Testis (tissue), 3 donors: ENCODE results near the gene MFAP3L. TPM values are rescaled to one million over a fixed set of nuclear protein-coding genes. Genes with fewer than 3 reads are reported as not detected.

Experiments
- DNase-seq: peaks from one replicate; pipeline ENCODE4 v3.0.0-alpha.2; 2019
- H3K27ac ChIP-seq, 2 donors: fragments of 200-600 bp; sonication (generic); one replicate each; pipeline ENCODE4 v1.5.1; 2019
- H3K27me3 ChIP-seq: fragments of 200-600 bp; sonication (generic); one replicate; pipeline ENCODE4 v1.5.1; 2019
- H3K36me3 ChIP-seq: fragments of 200-600 bp; sonication (generic); one replicate; pipeline ENCODE4 v1.5.1; 2017; ENCODE audit warnings: low read depth; ENCODE audit errors: missing control alignments
- H3K4me1 ChIP-seq: fragments of 200-600 bp; sonication (generic); one replicate; pipeline ENCODE4 v1.5.1; 2019
- H3K4me3 ChIP-seq, 2 donors: fragments of 200-600 bp; sonication (generic); one replicate each; pipeline ENCODE4 v1.5.1; 2017 to 2019
- H3K9me3 ChIP-seq: fragments of 200-600 bp; sonication (generic); one replicate; pipeline ENCODE4 v1.5.1; 2017
- POLR2A ChIP-seq: fragments of 450-650 bp; IDR thresholded peaks from one replicate; pipeline ENCODE4 v1.6.1; 2017; ENCODE audit warnings: antibody characterized with exemption, mild to moderate bottlenecking, moderate library complexity
- WGBS, 2 donors: methylation state at CpG; one replicate each; pipeline ENCODE4 v1.1.5; 2018; 5-methylcytosine and 5-hydroxymethylcytosine counted together
- intact Hi-C: fragments of 100-400 bp; cut with DNase I; formaldehyde crosslinking; loops from one replicate; pipeline ENCODE4 v1.15.1; 2023; ENCODE audit warnings: low total_unique reads
- polyA plus RNA-seq: library from polyadenylated mRNA; stranded (reverse); fragments of 350-450 nt; fragmentation: Illumina TruSeq; extraction: RNeasy Lipid Tissue Mini Kit (QIAGEN cat#74804); gene quantifications from one replicate; pipeline ENCODE4 v1.2.3, GENCODE V29; 2014; ENCODE audit warnings: low read depth, low replicate concordance; ENCODE audit not compliant: insufficient read depth
- total RNA-seq, 2 donors: library from RNA; depleted of rRNA; stranded (reverse); fragments of >200 nt; gene quantifications; one replicate each; pipeline ENCODE4 v1.2.3, GENCODE V29; 2016
- TF ChIP-seq, protein P1 (sequence below), 3 experiments: fragments of 450-650 bp in 2 of 3; fragments of 200-600 bp in 1 of 3; sonication (generic) in 1 of 3; IDR thresholded peaks; one replicate each; pipeline ENCODE4 v1.5.1; 2016 to 2019; ENCODE audit warnings: antibody characterized with exemption in 3 of 3, mild to moderate bottlenecking in 2 of 3, moderate library complexity in 1 of 3

The MFAP3L gene
- total and polyA plus RNA-seq, 3 donors from 2014 or later: 41.4 to 113 (median 78.6) TPM

DNA sequence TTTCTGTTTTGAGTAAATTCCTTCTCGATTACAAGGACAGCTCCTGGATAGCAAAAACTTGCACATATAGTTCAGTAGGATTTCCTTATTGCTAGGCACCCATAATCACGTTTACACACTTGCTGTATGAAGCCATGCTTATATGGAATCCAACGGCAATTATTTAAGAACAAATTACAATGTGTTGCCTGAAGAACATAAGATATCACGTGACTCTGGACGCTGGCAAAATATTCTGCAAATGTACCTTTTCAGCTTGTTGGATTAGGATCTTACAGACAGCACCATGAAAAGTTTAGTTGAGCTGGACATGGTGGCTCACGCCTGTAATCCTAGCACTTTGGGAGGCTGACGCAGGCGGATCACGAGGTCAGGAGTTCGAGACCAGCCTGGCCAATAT lies 17.4 kb downstream of the MFAP3L start:
- intact Hi-C loops: no loop called here
- 86 to 89% methylated on average over 10 of the region's 10 CpGs for WGBS, 2 donors
- Histone ChIP-seq H3K36me3 (no peaks in the 10 kb centered on the region), H3K4me1 (peaks cover 3% of the 10 kb centered on the region), H3K27ac (no peak overlapping the region), H3K27me3 (no peaks in the 10 kb centered on the region), H3K9me3 (no peaks in the 10 kb centered on the region), H3K4me3 (no peak overlapping the region)
- TF ChIP-seq POLR2A: no peak
- TF ChIP-seq, protein P1, sequence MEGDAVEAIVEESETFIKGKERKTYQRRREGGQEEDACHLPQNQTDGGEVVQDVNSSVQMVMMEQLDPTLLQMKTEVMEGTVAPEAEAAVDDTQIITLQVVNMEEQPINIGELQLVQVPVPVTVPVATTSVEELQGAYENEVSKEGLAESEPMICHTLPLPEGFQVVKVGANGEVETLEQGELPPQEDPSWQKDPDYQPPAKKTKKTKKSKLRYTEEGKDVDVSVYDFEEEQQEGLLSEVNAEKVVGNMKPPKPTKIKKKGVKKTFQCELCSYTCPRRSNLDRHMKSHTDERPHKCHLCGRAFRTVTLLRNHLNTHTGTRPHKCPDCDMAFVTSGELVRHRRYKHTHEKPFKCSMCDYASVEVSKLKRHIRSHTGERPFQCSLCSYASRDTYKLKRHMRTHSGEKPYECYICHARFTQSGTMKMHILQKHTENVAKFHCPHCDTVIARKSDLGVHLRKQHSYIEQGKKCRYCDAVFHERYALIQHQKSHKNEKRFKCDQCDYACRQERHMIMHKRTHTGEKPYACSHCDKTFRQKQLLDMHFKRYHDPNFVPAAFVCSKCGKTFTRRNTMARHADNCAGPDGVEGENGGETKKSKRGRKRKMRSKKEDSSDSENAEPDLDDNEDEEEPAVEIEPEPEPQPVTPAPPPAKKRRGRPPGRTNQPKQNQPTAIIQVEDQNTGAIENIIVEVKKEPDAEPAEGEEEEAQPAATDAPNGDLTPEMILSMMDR (IDR thresholded peaks at IDR 0.05): no peak
- no peak for DNase-seq

DNA sequence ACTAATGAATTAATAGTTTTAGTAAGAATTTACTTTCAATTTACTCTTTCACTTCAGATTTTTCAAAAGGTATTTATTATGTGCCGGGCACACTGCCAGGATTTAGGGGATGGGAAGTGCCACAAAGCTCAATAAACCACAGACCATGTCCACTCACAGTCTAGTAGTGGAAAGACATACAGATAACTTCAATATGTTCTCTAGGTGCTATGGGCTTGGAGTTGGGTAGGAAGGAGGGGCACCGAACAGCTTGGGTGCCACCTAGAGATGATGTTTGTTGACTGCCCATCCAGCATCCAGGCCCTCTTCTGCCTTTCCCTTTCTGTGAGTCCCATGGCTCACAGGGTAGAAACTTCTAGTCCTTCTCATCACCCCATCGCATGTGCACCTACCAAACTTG lies 17.8 kb downstream of the MFAP3L start:
- H3K4me1 ChIP-seq: peaks cover 3% of the 10 kb centered on the region
- no peaks in the 10 kb centered on the region for H3K27me3 ChIP-seq
- WGBS, 2 donors: 90 to 96% methylated on average over 3 of the region's 3 CpGs
- intact Hi-C loops: no loop called here
- DNase-seq: no peak
- TF ChIP-seq, protein P1 (IDR thresholded peaks at IDR 0.05): no peak
- no peak for TF ChIP-seq POLR2A
- no peak overlapping the region for H3K4me3 ChIP-seq
- H3K9me3 ChIP-seq: no peaks in the 10 kb centered on the region
- H3K27ac ChIP-seq: no peak overlapping the region
- H3K36me3 ChIP-seq: no peaks in the 10 kb centered on the region

DNA sequence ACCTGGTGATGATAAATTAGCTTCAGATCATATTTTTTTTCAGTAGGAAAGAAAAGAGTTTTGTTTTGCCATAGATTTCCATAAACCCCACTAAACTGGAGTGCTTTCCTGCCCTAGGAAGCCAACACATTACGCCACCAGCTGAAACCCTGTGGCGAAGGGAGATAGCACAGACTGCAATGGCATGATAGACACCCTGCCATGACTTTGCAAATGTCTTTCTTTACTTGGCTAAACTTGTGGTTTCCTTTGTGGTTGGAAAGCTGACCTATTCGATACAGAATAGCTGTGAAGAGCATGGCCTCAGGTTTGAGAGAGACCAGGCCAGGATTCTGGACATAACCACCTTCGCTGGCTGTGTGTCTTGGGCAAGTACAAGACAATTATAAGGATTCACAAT lies 19.1 kb downstream of the MFAP3L start:
- Histone ChIP-seq H3K27me3 (no peaks in the 10 kb centered on the region), H3K27ac (no peak overlapping the region), H3K36me3 (no peaks in the 10 kb centered on the region), H3K9me3 (no peaks in the 10 kb centered on the region), H3K4me3 (no peak overlapping the region), H3K4me1 (peaks cover 3% of the 10 kb centered on the region)
- WGBS, 2 donors: 91 to 92% methylated on average over 4 of the region's 4 CpGs
- intact Hi-C loops: no loop called here
- DNase-seq: no peak
- TF ChIP-seq, protein P1 (IDR thresholded peaks at IDR 0.05): no peak
- no peak for TF ChIP-seq POLR2A

DNA sequence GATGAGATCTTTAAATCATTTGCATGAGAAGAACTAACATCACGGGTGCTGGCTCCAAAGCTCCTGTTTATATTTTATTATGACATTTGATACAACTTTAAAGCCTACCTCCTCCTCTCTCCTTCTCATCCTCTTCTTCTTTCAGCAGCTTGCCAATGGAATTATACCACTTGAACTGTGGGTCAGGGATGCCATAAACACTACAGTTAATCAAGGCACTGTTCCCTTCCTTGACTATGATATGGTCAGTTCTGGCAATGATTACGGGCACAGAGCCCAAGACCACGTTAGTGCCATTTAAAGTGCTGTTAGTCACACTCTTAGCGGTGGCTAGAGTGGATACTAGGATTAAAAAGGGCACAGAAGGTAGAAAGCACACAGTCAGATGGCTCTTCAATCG lies 20.7 kb downstream of the MFAP3L start:
- no peak for DNase-seq
- 67 to 77% methylated on average over 5 of the region's 5 CpGs for WGBS, 2 donors

More for the DNA sequence above, 20.7 kb downstream of the MFAP3L start:
- Histone ChIP-seq H3K4me3 (no peak overlapping the region), H3K9me3 (no peaks in the 10 kb centered on the region), H3K4me1 (peaks cover 3% of the 10 kb centered on the region), H3K27me3 (no peaks in the 10 kb centered on the region), H3K27ac (no peak overlapping the region), H3K36me3 (no peaks in the 10 kb centered on the region)
- no peak for TF ChIP-seq POLR2A
- TF ChIP-seq, protein P1 (IDR thresholded peaks at IDR 0.05): no peak
- intact Hi-C loops: no loop called here
